Right lobe of liver (tissue), 6 donors: ENCODE measurements around the gene SLC5A6. TPM values are rescaled to one million over a fixed set of nuclear protein-coding genes. Genes with fewer than 3 reads are reported as not detected.

Experiments
- ATAC-seq, 4 donors: fragments of 200-7000 bp; cut with Tn5 transposase; one replicate each; pipeline ENCODE4 v1.9.1; 2020; ENCODE audit warnings: mild to moderate bottlenecking in 4 of 4, moderate library complexity in 4 of 4
- DNase-seq, 3 donors: peaks; one replicate each; pipeline ENCODE4 v3.0.0-alpha.2; 2020
- H3K27ac ChIP-seq, 3 donors: fragments of 200-600 bp; one replicate each; pipeline ENCODE4 v1.8.0; 2022
- H3K27me3 ChIP-seq, 2 donors: fragments of 200-600 bp; one replicate each; pipeline ENCODE4 v1.8.0; 2022
- H3K36me3 ChIP-seq, 4 donors: fragments of 200-600 bp; sonication (generic) in 1 of 4; one replicate each; pipeline versions ENCODE4 v1.5.1 to v1.8.0; 2017 to 2022; ENCODE audit warnings: control low read depth in 1 of 4
- H3K4me1 ChIP-seq, 4 donors: fragments of 200-600 bp; sonication (generic) in 1 of 4; one replicate each; pipeline versions ENCODE4 v1.5.1 to v1.8.0; 2017 to 2022; ENCODE audit warnings: control low read depth in 1 of 4
- H3K4me3 ChIP-seq, 3 donors: fragments of 200-600 bp; one replicate each; pipeline ENCODE4 v1.8.0; 2022
- H3K9me3 ChIP-seq, 4 donors: fragments of 200-600 bp; sonication (generic) in 1 of 4; one replicate each; pipeline versions ENCODE4 v1.5.1 to v1.8.0; 2017 to 2022; ENCODE audit warnings: control low read depth in 1 of 4
- CTCF ChIP-seq, 4 donors: fragments of 200-600 bp in 3 of 4; fragments of 450-650 bp in 1 of 4; IDR thresholded peaks; one replicate each; pipeline versions ENCODE4 v1.5.1 to v1.8.0; 2016 to 2022; ENCODE audit warnings: antibody characterized with exemption in 4 of 4, mild to moderate bottlenecking in 2 of 4
- POLR2A ChIP-seq: fragments of 450-650 bp; IDR thresholded peaks from one replicate; pipeline ENCODE4 v1.6.1; 2017; ENCODE audit warnings: antibody characterized with exemption, mild to moderate bottlenecking
- WGBS: methylation state at CpG from one replicate; pipeline ENCODE4 v1.1.6; 2018; ENCODE audit warnings: low coverage, low lambda C conversion rate; ENCODE audit not compliant: insufficient coverage; ENCODE audit errors: missing lambda C conversion rate; 5-methylcytosine and 5-hydroxymethylcytosine counted together
- intact Hi-C, 2 donors: fragments of 100-400 bp; cut with DNase I; formaldehyde crosslinking; loops; one replicate each; pipeline versions ENCODE4 v1.11.2 to v1.14.1; 2022
- total RNA-seq, 6 experiments: library from RNA; depleted of rRNA in 2 of 6; stranded (reverse); fragments of >200 nt in 2 of 6; fragmentation: NEBNext Ultra II Directional in 3 of 6; extraction: Animal tissue kit (Norgen Biotek cat#: 25700) in 3 of 6; gene quantifications; one replicate each; pipeline versions ENCODE4 v1.1.0 to v1.2.4, GENCODE V29; 2016 to 2023
- donor health status: DM: no; HTN: yes; CAD: no.
- donor health status: DM: no; HTN: no; CAD: no.
- donor health status: DM: no; HTN: no; CAD: no.
- donor health status: DM: no; HTN: yes; CAD: no.
- donor health status: DM: no; HTN: yes; CAD: no.

Gene SLC5A6
- total RNA-seq, 6 experiments from 2014 or later: 57.5 to 151 (median 90.3) TPM

- TF ChIP-seq POLR2A: no peak
- no peak for TF ChIP-seq CTCF (IDR thresholded peaks at IDR 0.05)
- Histone ChIP-seq H3K27ac (no peak overlapping the region), H3K4me3 (no peak overlapping the region), H3K4me1 (peaks cover 0 to 6% (median 0%) of the 10 kb centered on the region in 4 donors), H3K9me3 (no peaks in the 10 kb centered on the region), H3K36me3 (peaks cover 0 to 33% (median 14%) of the 10 kb centered on the region in 4 donors), H3K27me3 (no peaks in the 10 kb centered on the region)
- ATAC-seq: no peak
- intact Hi-C loops: no loop called here
- 62% methylated on average over 2 of the region's 2 CpGs for WGBS
- peak in 1 of 3 donors; percentile 13 for DNase-seq
Measured at GRCh38 chr2:27219091-27219490, 7.0 kb upstream of the SLC5A6 start.

- ATAC-seq (no peak), DNase-seq (peak in 1 of 3 donors; percentile 15)
- intact Hi-C loops: no loop called here
- no peaks in the 10 kb centered on the region for H3K9me3 ChIP-seq
- peaks cover 0 to 9% (median 0%) of the 10 kb centered on the region in 4 donors for H3K4me1 ChIP-seq
- no peaks in the 10 kb centered on the region for H3K27me3 ChIP-seq
- H3K4me3 ChIP-seq: no peak overlapping the region
- 87% methylated on average over 2 of the region's 4 CpGs for WGBS
- H3K36me3 ChIP-seq: peaks cover 0 to 28% (median 12%) of the 10 kb centered on the region in 4 donors
- TF ChIP-seq CTCF (IDR thresholded peaks at IDR 0.05) (no peak), POLR2A (no peak)
- no peak overlapping the region for H3K27ac ChIP-seq
Measured at GRCh38 chr2:27218614-27219013, 6.5 kb upstream of the SLC5A6 start.

GRCh38 chr2:27217173-27218121 lies 5.4 kb upstream of the SLC5A6 start, which contains the start of gene CAD:
Gene CAD (plus strand): TSS chr2:27217369. CDS start chr2:27217552, 183 bp downstream.
- Histone ChIP-seq H3K36me3 (peaks cover 0 to 18% (median 6%) of the 10 kb centered on the region in 4 donors), H3K9me3 (no peaks in the 10 kb centered on the region), H3K4me1 (peaks cover 0 to 16% (median 3%) of the 10 kb centered on the region in 4 donors), H3K27me3 (no peaks in the 10 kb centered on the region), H3K4me3 (peak within 1 kb of the TSS; percentile 63 to 75 (median 65)), H3K27ac (peak within 1 kb of the TSS; percentile 32 to 47 (median 36))
- WGBS: 5% methylated on average over 36 of the region's 72 CpGs
- ATAC-seq (peak; percentile 93 to 95 (median 94)), DNase-seq (peak; percentile 89 to 92 (median 90))
- intact Hi-C loops: no loop called here
- TF ChIP-seq POLR2A (peak; percentile 35), CTCF (IDR thresholded peaks at IDR 0.05) (peak; percentile 18 to 49 (median 34))

- TF ChIP-seq CTCF (IDR thresholded peaks at IDR 0.05) (no peak), POLR2A (no peak)
- ATAC-seq (no peak), DNase-seq (peak in 1 of 3 donors; percentile 41)
- Histone ChIP-seq H3K4me1 (peaks cover 0 to 16% (median 3%) of the 10 kb centered on the region in 4 donors), H3K36me3 (peaks cover 0 to 11% (median 3%) of the 10 kb centered on the region in 4 donors), H3K27ac (peak overlapping the region in 2 of 3 donors; percentile 32 to 36), H3K27me3 (no peaks in the 10 kb centered on the region), H3K9me3 (no peaks in the 10 kb centered on the region), H3K4me3 (peak overlapping the region; percentile 63 to 75 (median 65))
- 93% methylated on average over 4 of the region's 13 CpGs for WGBS
- intact Hi-C loops: no loop called here
Measured at GRCh38 chr2:27216416-27217137, 4.5 kb upstream of the SLC5A6 start.
